Nephron progenitor cell (in vitro differentiated cells): ENCODE results near the gene CTDSPL.

ENCODE experiments used
- DNase-seq: peaks from one replicate; pipeline ENCODE4 v3.0.0; 2021
- H3K27ac Mint-ChIP-seq: 2 replicates; pipeline ENCODE4 v1.8.0; 2021; ENCODE audit warnings: mild to moderate bottlenecking, moderate library complexity, mixed read lengths
- H3K27me3 Mint-ChIP-seq: 2 replicates; pipeline ENCODE4 v1.8.0; 2021; ENCODE audit warnings: mild to moderate bottlenecking, low read depth, mixed read lengths; ENCODE audit not compliant: poor library complexity
- H3K36me3 Mint-ChIP-seq: 2 replicates; pipeline ENCODE4 v1.8.0; 2021; ENCODE audit warnings: low read depth, mixed read lengths
- H3K4me1 Mint-ChIP-seq: 2 replicates; pipeline ENCODE4 v1.8.0; 2021; ENCODE audit warnings: mixed read lengths
- H3K4me3 Mint-ChIP-seq: 2 replicates; pipeline ENCODE4 v1.8.0; 2021; ENCODE audit warnings: mild to moderate bottlenecking, moderate library complexity, mixed read lengths
- H3K9me3 Mint-ChIP-seq: 2 replicates; pipeline ENCODE4 v1.8.0; 2021; ENCODE audit warnings: mild to moderate bottlenecking, moderate library complexity, mixed read lengths
- CTCF ChIP-seq: fragments of 200-600 bp; sonication (generic); IDR thresholded peaks from 2 replicates; pipeline ENCODE4 v1.5.0; 2021; ENCODE audit warnings: antibody characterized with exemption

The CTDSPL gene

DNA sequence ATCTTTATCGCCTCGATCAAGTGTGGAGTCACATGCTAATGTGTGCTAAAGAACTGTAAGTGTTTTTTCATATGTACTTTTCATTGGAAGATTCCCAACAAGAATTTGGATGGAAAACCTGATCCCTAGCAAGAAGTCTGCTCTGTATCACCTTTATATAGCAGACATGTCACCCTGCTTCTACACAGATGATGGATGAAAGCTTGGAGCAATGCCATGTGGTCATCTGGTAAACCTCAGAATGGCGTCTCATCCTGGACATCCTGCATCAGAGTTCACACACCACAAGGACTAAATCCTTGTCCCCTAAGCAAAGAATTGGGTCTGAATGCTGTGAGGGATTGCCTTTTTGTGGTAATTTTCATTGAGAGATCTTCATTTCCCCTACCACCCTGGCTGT lies 42.1 kb upstream of the CTDSPL start:
- no peak overlapping the region for H3K4me3 Mint-ChIP-seq
- no peak for TF ChIP-seq CTCF
- no peak overlapping the region for H3K27ac Mint-ChIP-seq
- peaks cover 3% of the 10 kb centered on the region for H3K9me3 Mint-ChIP-seq
- H3K27me3 Mint-ChIP-seq: no peaks in the 10 kb centered on the region
- DNase-seq: no peak
- peaks cover 53% of the 10 kb centered on the region for H3K36me3 Mint-ChIP-seq
- H3K4me1 Mint-ChIP-seq: peaks cover 17% of the 10 kb centered on the region

GRCh38 chr3:37820286-37820685 lies 41.4 kb upstream of the CTDSPL start:
- no peak overlapping the region for H3K4me3 Mint-ChIP-seq
- peaks cover 51% of the 10 kb centered on the region for H3K36me3 Mint-ChIP-seq
- DNase-seq: no peak
- no peaks in the 10 kb centered on the region for H3K27me3 Mint-ChIP-seq
- H3K9me3 Mint-ChIP-seq: peaks cover 3% of the 10 kb centered on the region
- no peak for TF ChIP-seq CTCF
- H3K27ac Mint-ChIP-seq: no peak overlapping the region
- peaks cover 15% of the 10 kb centered on the region for H3K4me1 Mint-ChIP-seq

- H3K36me3 Mint-ChIP-seq: peaks cover 33% of the 10 kb centered on the region
- H3K27me3 Mint-ChIP-seq: no peaks in the 10 kb centered on the region
- H3K4me3 Mint-ChIP-seq: no peak overlapping the region
- no peak for TF ChIP-seq CTCF
- no peak overlapping the region for H3K27ac Mint-ChIP-seq
- H3K9me3 Mint-ChIP-seq: peaks cover 5% of the 10 kb centered on the region
- no peak for DNase-seq
- peaks cover 9% of the 10 kb centered on the region for H3K4me1 Mint-ChIP-seq
These were observed 38.5 kb upstream of the CTDSPL start for GRCh38 chr3:37823189-37823588.

DNA sequence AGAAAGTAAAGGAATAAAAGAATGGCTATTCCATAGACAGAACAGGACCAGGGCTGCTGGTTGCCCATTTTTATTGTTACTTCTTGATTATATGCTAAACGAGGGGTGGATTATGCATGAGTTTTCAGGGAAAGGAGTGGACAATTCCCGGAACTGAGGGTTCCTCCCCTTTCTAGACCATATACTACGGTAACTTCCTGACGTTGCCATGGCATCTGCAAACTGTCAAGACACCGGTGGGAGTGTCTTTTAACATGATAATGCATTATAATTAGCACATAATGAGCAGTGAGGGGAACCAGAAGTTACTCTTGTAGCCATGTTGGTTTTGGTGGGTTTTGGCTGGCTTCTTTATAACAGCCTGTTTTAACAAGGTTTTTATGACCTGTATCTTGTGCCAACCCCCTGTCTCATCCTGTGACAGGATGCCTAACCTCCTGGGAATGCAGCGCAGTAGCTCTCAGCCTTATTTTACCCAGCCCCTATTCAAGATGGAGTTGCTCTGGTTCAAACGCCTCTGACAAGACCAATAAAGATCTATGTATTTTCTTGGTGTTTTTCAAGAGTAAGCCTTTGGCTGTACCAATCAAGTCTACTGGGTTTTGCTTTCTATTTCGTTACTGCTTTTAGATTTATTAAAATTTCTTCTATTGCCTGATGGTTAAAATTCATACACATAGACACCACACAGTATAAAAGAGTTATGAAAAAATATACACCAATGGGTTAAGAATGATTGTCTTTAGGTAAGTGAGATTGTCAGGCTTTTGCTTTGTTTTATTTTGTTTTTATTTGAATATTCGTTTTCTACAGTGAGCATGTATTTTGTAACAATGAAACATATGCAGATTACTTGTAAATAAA lies 37.4 kb upstream of the CTDSPL start:
- H3K27me3 Mint-ChIP-seq: no peaks in the 10 kb centered on the region
- DNase-seq: no peak
- H3K4me1 Mint-ChIP-seq: peaks cover 9% of the 10 kb centered on the region
- peaks cover 15% of the 10 kb centered on the region for H3K9me3 Mint-ChIP-seq
- H3K27ac Mint-ChIP-seq: no peak overlapping the region
- H3K4me3 Mint-ChIP-seq: no peak overlapping the region
- H3K36me3 Mint-ChIP-seq: peaks cover 35% of the 10 kb centered on the region
- TF ChIP-seq CTCF: no peak

GRCh38 chr3:37824954-37825328 lies 36.7 kb upstream of the CTDSPL start:
- H3K27ac Mint-ChIP-seq: no peak overlapping the region
- peaks cover 30% of the 10 kb centered on the region for H3K36me3 Mint-ChIP-seq
- H3K4me3 Mint-ChIP-seq: no peak overlapping the region
- H3K27me3 Mint-ChIP-seq: no peaks in the 10 kb centered on the region
- no peak for TF ChIP-seq CTCF
- peaks cover 9% of the 10 kb centered on the region for H3K4me1 Mint-ChIP-seq
- no peak for DNase-seq
- peaks cover 16% of the 10 kb centered on the region for H3K9me3 Mint-ChIP-seq
